Activated CD8-positive, alpha-beta memory T cell treated with anti-CD3 and anti-CD28 coated beads for 4 hours (primary cell): ENCODE results near the gene DDX4.

Experiments used
- DNase-seq, 2 donors: peaks; one replicate each; pipeline ENCODE4 v3.0.0-alpha.2; 2020; ENCODE audit warnings: low read depth in 2 of 2

Gene DDX4

DNA sequence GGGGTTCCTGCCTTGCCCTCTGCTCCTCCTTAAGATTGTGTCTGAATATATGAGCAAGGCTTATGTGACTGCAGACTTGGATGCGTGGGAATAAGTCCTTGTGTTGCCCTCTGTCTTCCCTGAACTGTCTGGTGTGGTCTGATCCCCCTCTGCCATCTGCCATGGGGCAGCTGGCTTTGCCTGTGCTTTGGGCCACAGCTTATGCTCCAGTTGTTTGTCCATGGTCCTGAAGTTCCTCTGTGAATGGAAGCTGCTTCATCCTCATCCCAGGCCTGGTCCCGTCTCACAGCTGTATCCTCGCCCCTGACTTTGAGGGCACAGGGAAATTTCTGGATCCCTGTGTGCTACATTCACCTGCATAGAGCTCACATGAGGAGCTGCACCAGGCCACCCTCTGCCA lies 128.0 kb downstream of the DDX4 start:
- DNase-seq = no peak

DNA sequence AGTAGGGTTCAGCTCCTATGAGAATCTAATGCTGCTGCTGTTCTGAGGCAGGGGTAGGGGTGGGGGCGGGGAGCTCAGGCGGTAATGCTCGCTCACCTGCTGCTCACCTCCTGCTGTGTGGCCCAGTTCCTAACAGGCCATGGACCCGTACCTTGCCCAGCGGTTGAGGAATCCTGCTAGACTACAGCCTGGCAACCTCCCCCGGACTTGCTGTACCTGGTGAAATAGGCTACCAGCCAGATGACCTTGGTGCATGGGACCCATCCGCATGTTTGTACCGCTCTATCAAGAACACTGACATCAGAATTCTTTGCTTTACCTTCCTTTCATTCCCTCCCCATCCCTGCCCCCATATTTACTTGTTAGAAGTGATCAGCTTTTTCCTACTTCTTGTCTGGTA lies 128.6 kb downstream of the DDX4 start:
- DNase-seq = no peak
